H1 (cell line): ENCODE results near the gene PDK1. TPM values are rescaled to one million over a fixed set of nuclear protein-coding genes. Genes with fewer than 3 reads are reported as not detected.

ENCODE experiments used
- CTCF ChIA-PET: fragments of 300-600 bp; sonication (Branson Sonifier 250); formaldehyde crosslinking; loops from one replicate; lab custom pipeline; 2021; ENCODE audit not compliant: partially characterized antibody; lab: Charles Lee
- POLR2A ChIA-PET: fragments of 300-600 bp; sonication (Branson Sonifier 250); formaldehyde crosslinking; loops from one replicate; lab custom pipeline; 2021; ENCODE audit warnings: inconsistent platforms; ENCODE audit not compliant: partially characterized antibody; lab: Charles Lee
- DNase-seq, 2 experiments: peaks; one replicate each; pipeline versions ENCODE4 v3.0.0 to v3.0.0-alpha.2; 2010 to 2022; ENCODE audit warnings: low spot score in 2 of 2, low read depth in 1 of 2, mixed read lengths in 1 of 2
- FAIRE-seq: peaks from 2 replicates; lab custom pipeline; 2011; peaks lifted over from hg19 to GRCh38; lab: Jason Lieb, UNC
- H2AFZ ChIP-seq: 2 replicates; pipeline ENCODE4 v1.8.1; 2012; ENCODE audit warnings: low read length, inconsistent platforms
- H2AK5ac ChIP-seq: 2 replicates; pipeline ENCODE4 v1.6.1; 2013; ENCODE audit warnings: low read depth, low read length
- H2BK120ac ChIP-seq: replicated peaks from 2 replicates; pipeline ENCODE3; 2013; ENCODE audit warnings: low read depth, low read length, inconsistent platforms
- H2BK12ac ChIP-seq: 2 replicates; pipeline ENCODE4 v1.6.1; 2013; ENCODE audit warnings: low read depth, low read length
- H2BK15ac ChIP-seq: 2 replicates; pipeline ENCODE4 v1.6.1; 2013; ENCODE audit warnings: low read length
- H2BK20ac ChIP-seq: 2 replicates; pipeline ENCODE4 v1.6.1; 2013; ENCODE audit warnings: low read length
- H2BK5ac ChIP-seq: 2 replicates; pipeline ENCODE4 v1.6.1; 2013; ENCODE audit warnings: low read depth, low read length
- H3K14ac ChIP-seq: 2 replicates; pipeline ENCODE4 v1.6.1; 2013; ENCODE audit warnings: inconsistent platforms; ENCODE audit not compliant: insufficient read length
- H3K18ac ChIP-seq: 2 replicates; pipeline ENCODE4 v1.6.1; 2013; ENCODE audit warnings: low read length; ENCODE audit errors: extremely low read depth
- H3K23ac ChIP-seq: 2 replicates; pipeline ENCODE4 v1.6.1; 2013; ENCODE audit warnings: inconsistent platforms; ENCODE audit not compliant: insufficient read length
- H3K23me2 ChIP-seq: 2 replicates; pipeline ENCODE4 v1.6.1; 2013; ENCODE audit warnings: low read depth, low read length
- H3K27ac ChIP-seq: 2 replicates; pipeline ENCODE4 v1.6.1; 2011; ENCODE audit warnings: low read depth, low read length, inconsistent platforms
- H3K27me3 ChIP-seq, 4 experiments: replicated peaks in 1 of 4; 1 replicate in 1 of 4; 2 replicates in 3 of 4; pipeline versions ENCODE4 v1.6.1 to v1.8.1; 2011 to 2013; ENCODE audit warnings: low read length in 3 of 4, mild to moderate bottlenecking in 3 of 4, inconsistent platforms in 2 of 4, mixed read lengths in 2 of 4, moderate library complexity in 1 of 4; ENCODE audit not compliant: control insufficient read depth in 3 of 4, insufficient read depth in 3 of 4; ENCODE audit errors: extremely low read depth in 1 of 4
- H3K36me3 ChIP-seq, 4 experiments: 2 replicates each; pipeline versions ENCODE4 v1.6.1 to v1.8.1; 2011 to 2013; ENCODE audit warnings: mild to moderate bottlenecking in 4 of 4, low read length in 3 of 4, moderate library complexity in 2 of 4, control low read depth in 1 of 4, inconsistent platforms in 1 of 4; ENCODE audit not compliant: insufficient read depth in 4 of 4, control insufficient read depth in 2 of 4
- H3K4ac ChIP-seq: replicated peaks from 2 replicates; pipeline ENCODE3; 2013; ENCODE audit warnings: low read length, low read depth, mixed read lengths, inconsistent platforms; ENCODE audit not compliant: insufficient read length
- H3K4me1 ChIP-seq, 4 experiments: replicated peaks in 1 of 4; 1 replicate in 1 of 4; 2 replicates in 3 of 4; pipeline versions ENCODE4 v1.6.1 to v1.8.1; 2011 to 2013; ENCODE audit warnings: low read length in 3 of 4, inconsistent platforms in 2 of 4, mixed read lengths in 1 of 4; ENCODE audit not compliant: insufficient read depth in 4 of 4, control insufficient read depth in 3 of 4
- H3K4me2 ChIP-seq, 2 experiments: 2 replicates each; pipeline versions ENCODE4 v1.6.1 to v1.8.1; 2011 to 2013; ENCODE audit warnings: low read depth in 2 of 2, low read length in 2 of 2, control low read depth in 1 of 2, inconsistent platforms in 1 of 2, mild to moderate bottlenecking in 1 of 2; ENCODE audit not compliant: insufficient read depth in 1 of 2
- H3K4me3 ChIP-seq, 4 experiments: fragments of 200-600, 300-600 bp in 1 of 4; sonication (generic), shearing (Covaris generic), sonication (Bioruptor Twin) in 1 of 4; 2 replicates each; pipeline versions ENCODE4 v1.5.1 to v1.8.1; 2011 to 2016; ENCODE audit warnings: low read length in 4 of 4, low read depth in 3 of 4, control low read depth in 2 of 4, inconsistent platforms in 2 of 4, mild to moderate bottlenecking in 2 of 4, mixed read lengths in 1 of 4, moderate library complexity in 1 of 4; ENCODE audit not compliant: insufficient read depth in 2 of 4; ENCODE audit errors: extremely low read depth in 1 of 4
- H3K56ac ChIP-seq: replicated peaks from 2 replicates; pipeline ENCODE3; 2013; ENCODE audit warnings: low read depth, mild to moderate bottlenecking, mixed read lengths, low read length, inconsistent platforms; ENCODE audit not compliant: insufficient read length
- H3K79me1 ChIP-seq: 2 replicates; pipeline ENCODE4 v1.6.1; 2013; ENCODE audit warnings: low read depth, low read length, control low read depth
- H3K79me2 ChIP-seq, 2 experiments: 2 replicates each; pipeline versions ENCODE4 v1.6.1 to v1.8.1; 2012 to 2013; ENCODE audit warnings: low read length in 2 of 2, mild to moderate bottlenecking in 2 of 2, inconsistent platforms in 1 of 2; ENCODE audit not compliant: insufficient read depth in 2 of 2, control insufficient read depth in 1 of 2
- H3K9ac ChIP-seq, 4 experiments: replicated peaks in 1 of 4; 1 replicate in 1 of 4; 2 replicates in 3 of 4; pipeline versions ENCODE4 v1.6.1 to v1.8.1; 2011 to 2013; ENCODE audit warnings: low read depth in 3 of 4, low read length in 3 of 4, control low read depth in 2 of 4, mild to moderate bottlenecking in 2 of 4, moderate library complexity in 2 of 4, inconsistent platforms in 1 of 4; ENCODE audit errors: extremely low read depth in 1 of 4
- H3K9me3 ChIP-seq, 2 experiments: 2 replicates each; pipeline versions ENCODE4 v1.6.1 to v1.8.1; 2012 to 2013; ENCODE audit warnings: mild to moderate bottlenecking in 2 of 2, moderate library complexity in 2 of 2, control low read depth in 1 of 2, inconsistent platforms in 1 of 2, low read depth in 1 of 2, low read length in 1 of 2, mixed read lengths in 1 of 2; ENCODE audit not compliant: insufficient read depth in 2 of 2
- H4K20me1 ChIP-seq, 2 experiments: replicated peaks in 1 of 2; 2 replicates each; pipeline versions ENCODE3 to v1.8.1; 2011 to 2013; ENCODE audit warnings: inconsistent platforms in 2 of 2, low read length in 2 of 2, mild to moderate bottlenecking in 1 of 2; ENCODE audit not compliant: insufficient read depth in 2 of 2, control insufficient read depth in 1 of 2
- H4K5ac ChIP-seq: 2 replicates; pipeline ENCODE4 v1.6.1; 2013; ENCODE audit warnings: low read length, low read depth, mixed read lengths, inconsistent platforms; ENCODE audit not compliant: insufficient read length
- H4K8ac ChIP-seq: 2 replicates; pipeline ENCODE4 v1.8.0; 2013; ENCODE audit warnings: mild to moderate bottlenecking, moderate library complexity, low read length, inconsistent platforms; ENCODE audit not compliant: insufficient read depth; ENCODE audit errors: extremely low read depth
- H4K91ac ChIP-seq: replicated peaks from 2 replicates; pipeline ENCODE3; 2013; ENCODE audit warnings: low read length, mixed read lengths, inconsistent platforms; ENCODE audit not compliant: insufficient read length
- KDM5A ChIP-seq: fragments of 200-600 bp; IDR thresholded peaks from 2 replicates; pipeline ENCODE4 v1.7.1; 2012; ENCODE audit warnings: mild to moderate bottlenecking, low read length, inconsistent platforms, mixed read lengths
- POLR2A ChIP-seq, 2 experiments: IDR thresholded peaks; 1 replicate in 1 of 2; 2 replicates in 1 of 2; pipeline ENCODE4 v1.6.1; 2011; ENCODE audit warnings: low read depth in 2 of 2, low read length in 2 of 2, mild to moderate bottlenecking in 2 of 2; ENCODE audit errors: control extremely low read depth in 1 of 2
- USF2 ChIP-seq: IDR thresholded peaks from 2 replicates; pipeline ENCODE4 v1.6.1; 2011; ENCODE audit warnings: low read length, improper control_type of control experiment
- WGBS, 2 experiments: shearing (Covaris generic) in 1 of 2; methylation state at CpG; one replicate each; pipeline versions ENCODE4 v1.1.6 to v1.1.7; 2013 to 2015; ENCODE audit warnings: low lambda C conversion rate in 2 of 2, mixed read lengths in 2 of 2, inconsistent platforms in 1 of 2, low coverage in 1 of 2, missing lambda C conversion rate in 1 of 2; ENCODE audit not compliant: insufficient replicate concordance in 2 of 2, insufficient coverage in 1 of 2, insufficient read length in 1 of 2; ENCODE audit errors: extremely low coverage in 1 of 2, missing lambda C conversion rate in 1 of 2; 5-methylcytosine and 5-hydroxymethylcytosine counted together
- polyA plus RNA-seq, 7 experiments: library from polyadenylated mRNA; depleted of rRNA in 3 of 7; stranded (reverse) in 5 of 7; unstranded in 2 of 7; fragments of >200 nt in 5 of 7; fragments of 200-250 nt in 2 of 7; gene quantifications; 1 replicate in 5 of 7; 2 replicates in 1 of 7; 4 replicates in 1 of 7; pipeline versions ENCODE4 v1.2.1 to v1.2.3, GENCODE V29; 2011 to 2013; ENCODE audit warnings: missing spikeins in 2 of 7, mixed read lengths in 2 of 7
- total RNA-seq: library from RNA; stranded (reverse); fragmentation: NEBNext Ultra II Directional; extraction: Animal tissue kit (Norgen Biotek cat#: 25700); gene quantifications from 2 replicates; pipeline ENCODE4 v1.2.1, GENCODE V29; 2021

Gene PDK1
- total and polyA plus RNA-seq, 2 of the 8 experiments (the other 6 are each of a cell fraction or from before 2014, with no cell fraction given): 18.2 to 21.9 TPM

DNA sequence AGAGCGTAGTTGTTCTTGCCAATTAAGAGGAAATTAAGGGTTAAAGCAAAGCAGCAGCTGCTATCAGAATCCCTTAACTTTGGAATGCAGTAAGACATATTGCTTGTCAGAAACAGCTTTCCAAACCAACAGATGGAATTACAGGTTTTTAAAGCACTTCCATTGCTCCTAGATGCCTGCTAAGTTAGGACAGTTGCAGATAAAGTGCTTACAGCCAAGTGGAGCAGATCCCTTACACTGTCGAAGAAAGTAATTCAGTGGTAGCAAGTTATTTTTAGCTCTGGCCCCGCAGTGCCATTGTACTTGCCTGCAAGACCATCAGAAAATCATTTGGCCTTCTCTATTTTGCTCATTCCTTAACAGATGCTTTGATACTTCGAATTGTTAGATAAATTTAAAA lies 5.4 kb downstream of the PDK1 start:
- Histone ChIP-seq H3K4me3 (no peak overlapping the region), H3K18ac (no peak overlapping the region), H3K27me3 (peaks cover 0 to 1% (median 0%) of the 10 kb centered on the region in 4 experiments; a peak in 1 of 7 replicates), H3K27ac (no peak overlapping the region), H3K79me2 (peaks cover 4 to 63% of the 10 kb centered on the region in 2 experiments; a peak in 2 of 4 replicates), H2BK5ac (no peak overlapping the region), H2BK120ac (no peak overlapping the region), H3K4me2 (peak overlapping the region in 1 of 2 experiments; percentile 17; a peak in 1 of 4 replicates), H2BK20ac (no peak overlapping the region), H3K4me1 (peaks cover 0 to 3% (median under 1%) of the 10 kb centered on the region in 4 experiments; a peak in 2 of 7 replicates), H3K36me3 (peaks cover 2 to 35% (median 18%) of the 10 kb centered on the region in 4 experiments; a peak in 6 of 8 replicates), H3K9ac (no peak overlapping the region), H2BK12ac (no peak overlapping the region), H4K20me1 (peaks cover 0 to 2% of the 10 kb centered on the region in 2 experiments), H3K23me2 (peaks cover 4% of the 10 kb centered on the region; the same call in 1 of the 2 replicates), H2AFZ (no peak overlapping the region), H2BK15ac (no peak overlapping the region), H3K79me1 (peaks cover 3% of the 10 kb centered on the region; the same call in 1 of the 2 replicates), H2AK5ac (no peak overlapping the region), H4K8ac (no peak overlapping the region), H3K9me3 (no peaks in the 10 kb centered on the region), H4K91ac (no peak overlapping the region), H4K5ac (no peak overlapping the region), H3K56ac (no peak overlapping the region), H3K23ac (no peak overlapping the region), H3K4ac (no peak overlapping the region), H3K14ac (no peak overlapping the region)
- WGBS, 2 experiments: 90% methylated on average over 4 of the region's 4 CpGs; no CpG with 5 or more reads in 1 of the 2 experiments
- POLR2A ChIA-PET: interaction anchor here (1.6 kb wide), 1 partner anchor 10 kb away, joined by 4 read pairs; no protein-coding TSS in a partner anchor
- FAIRE-seq: no peak
- CTCF ChIA-PET: interaction anchor here (1.0 to 1.5 kb wide), 2 partner anchors 33 to 95 kb away, joined by 3 to 4 read pairs; no protein-coding TSS in a partner anchor
- TF ChIP-seq POLR2A (IDR thresholded peaks at IDR 0.05; ENCODE audit: control extremely low read depth in 1 of 2, low read depth in 2 of 2, low read length in 2 of 2) (no peak), KDM5A (no peak), USF2 (no peak)
- no peak for DNase-seq
